Left lung (tissue), 10 donors: Measurements from ENCODE around the gene MAP3K13. TPM values are rescaled to one million over a fixed set of nuclear protein-coding genes. Genes with fewer than 3 reads are reported as not detected.

ENCODE experiments used
- ATAC-seq: fragments of 200-7000 bp; cut with Tn5 transposase; one replicate; pipeline ENCODE4 v1.9.1; 2020; ENCODE audit warnings: moderate library complexity
- DNase-seq, 4 donors: peaks; one replicate each; pipeline ENCODE4 v3.0.0-alpha.2; 2013 to 2020
- H3K27ac ChIP-seq, 2 donors: fragments of 200-600 bp; sonication (generic) in 1 of 2; one replicate each; pipeline versions ENCODE4 v1.5.0 to v1.8.0; 2020 to 2021
- H3K27me3 ChIP-seq, 2 donors: fragments of 200-600 bp; sonication (generic) in 1 of 2; one replicate each; pipeline versions ENCODE4 v1.5.0 to v1.8.0; 2020 to 2021
- H3K36me3 ChIP-seq, 2 donors: fragments of 200-600 bp; sonication (generic) in 1 of 2; one replicate each; pipeline versions ENCODE4 v1.5.0 to v1.8.0; 2020 to 2021
- H3K4me1 ChIP-seq, 2 donors: fragments of 200-600 bp; one replicate each; pipeline ENCODE4 v1.8.0; 2021
- H3K4me3 ChIP-seq, 2 donors: fragments of 200-600 bp; sonication (generic) in 1 of 2; one replicate each; pipeline versions ENCODE4 v1.5.0 to v1.8.0; 2020 to 2021; ENCODE audit warnings: mild to moderate bottlenecking in 1 of 2
- H3K9me3 ChIP-seq, 2 donors: fragments of 200-600 bp; sonication (generic) in 1 of 2; one replicate each; pipeline versions ENCODE4 v1.5.0 to v1.8.0; 2020 to 2021
- intact Hi-C, 2 donors: fragments of 100-400 bp; cut with DNase I; formaldehyde crosslinking; loops; one replicate each; pipeline versions ENCODE4 v1.11.2 to v1.14.2; 2022
- polyA plus RNA-seq, 6 donors: library from polyadenylated mRNA; unstranded; fragments of 120-200 nt; gene quantifications; one replicate each; pipeline ENCODE4 v1.2.1, GENCODE V29; 2013; ENCODE audit not compliant: insufficient read length in 6 of 6
- total RNA-seq, 2 donors: library from RNA; stranded (reverse); fragmentation: NEBNext Ultra II Directional; extraction: Animal tissue kit (Norgen Biotek cat#: 25700); gene quantifications; one replicate each; pipeline ENCODE4 v1.2.1, GENCODE V29; 2021
- TF ChIP-seq, protein P1 (sequence below), 2 donors: fragments of 200-600 bp; sonication (generic) in 1 of 2; IDR thresholded peaks; one replicate each; pipeline versions ENCODE4 v1.5.0 to v1.8.0; 2021; ENCODE audit warnings: antibody characterized with exemption in 2 of 2
- donor health status: DM: no; HTN: yes; CAD: no.
- donor health status: DM: no; HTN: no; CAD: no.

The MAP3K13 gene
- total and polyA plus RNA-seq, 8 donors = 34.5 to 48.0 (median 44.2) TPM

DNA sequence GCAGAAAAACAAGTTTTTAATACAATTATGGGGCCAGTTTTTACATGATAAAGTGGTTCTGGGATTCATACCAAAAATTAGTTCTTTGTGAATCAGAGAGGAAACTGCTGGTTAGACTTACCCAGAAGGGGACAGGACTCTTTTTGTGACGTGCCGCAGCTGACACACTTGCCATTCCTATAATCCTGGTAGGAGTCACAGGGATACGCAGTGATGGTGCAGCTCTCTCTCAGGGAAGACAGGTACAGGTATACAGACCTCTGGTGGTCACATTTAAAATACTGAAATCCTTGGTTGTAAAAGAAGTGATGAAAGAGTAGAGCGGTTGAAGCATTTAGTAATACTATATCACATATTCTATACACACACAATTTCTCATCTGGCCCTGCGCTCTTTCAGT is 156.1 kb downstream of the MAP3K13 start:
- intact Hi-C loops = no loop called here
- ATAC-seq (no peak), DNase-seq (no peak)
- Histone ChIP-seq H3K4me1 (no peaks in the 10 kb centered on the region), H3K4me3 (no peak overlapping the region), H3K27me3 (no peaks in the 10 kb centered on the region), H3K27ac (no peak overlapping the region), H3K9me3 (no peaks in the 10 kb centered on the region), H3K36me3 (peaks cover 0 to 3% of the 10 kb centered on the region in 2 donors)
- TF ChIP-seq, protein P1, sequence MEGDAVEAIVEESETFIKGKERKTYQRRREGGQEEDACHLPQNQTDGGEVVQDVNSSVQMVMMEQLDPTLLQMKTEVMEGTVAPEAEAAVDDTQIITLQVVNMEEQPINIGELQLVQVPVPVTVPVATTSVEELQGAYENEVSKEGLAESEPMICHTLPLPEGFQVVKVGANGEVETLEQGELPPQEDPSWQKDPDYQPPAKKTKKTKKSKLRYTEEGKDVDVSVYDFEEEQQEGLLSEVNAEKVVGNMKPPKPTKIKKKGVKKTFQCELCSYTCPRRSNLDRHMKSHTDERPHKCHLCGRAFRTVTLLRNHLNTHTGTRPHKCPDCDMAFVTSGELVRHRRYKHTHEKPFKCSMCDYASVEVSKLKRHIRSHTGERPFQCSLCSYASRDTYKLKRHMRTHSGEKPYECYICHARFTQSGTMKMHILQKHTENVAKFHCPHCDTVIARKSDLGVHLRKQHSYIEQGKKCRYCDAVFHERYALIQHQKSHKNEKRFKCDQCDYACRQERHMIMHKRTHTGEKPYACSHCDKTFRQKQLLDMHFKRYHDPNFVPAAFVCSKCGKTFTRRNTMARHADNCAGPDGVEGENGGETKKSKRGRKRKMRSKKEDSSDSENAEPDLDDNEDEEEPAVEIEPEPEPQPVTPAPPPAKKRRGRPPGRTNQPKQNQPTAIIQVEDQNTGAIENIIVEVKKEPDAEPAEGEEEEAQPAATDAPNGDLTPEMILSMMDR (IDR thresholded peaks at IDR 0.05) = no peak

- Histone ChIP-seq H3K4me1 (no peaks in the 10 kb centered on the region), H3K27me3 (no peaks in the 10 kb centered on the region), H3K27ac (no peak overlapping the region), H3K9me3 (no peaks in the 10 kb centered on the region), H3K4me3 (no peak overlapping the region), H3K36me3 (no peaks in the 10 kb centered on the region)
- ATAC-seq (peak; percentile 44), DNase-seq (no peak)
- intact Hi-C loops = no loop called here
- TF ChIP-seq, protein P1 (IDR thresholded peaks at IDR 0.05) = no peak
These were observed 158.6 kb downstream of the MAP3K13 start for GRCh38 chr3:185521349-185522138.

GRCh38 chr3:185526349-185526951 is 163.5 kb downstream of the MAP3K13 start:
- intact Hi-C loops = no loop called here
- H3K9me3 ChIP-seq = no peaks in the 10 kb centered on the region
- no peak overlapping the region for H3K4me3 ChIP-seq
- H3K4me1 ChIP-seq = no peaks in the 10 kb centered on the region
- DNase-seq (no peak), ATAC-seq (no peak)
- H3K36me3 ChIP-seq = no peaks in the 10 kb centered on the region
- no peak overlapping the region for H3K27ac ChIP-seq
- TF ChIP-seq, protein P1 (IDR thresholded peaks at IDR 0.05) = no peak
- H3K27me3 ChIP-seq = no peaks in the 10 kb centered on the region

GRCh38 chr3:185527364-185527763 is 164.4 kb downstream of the MAP3K13 start:
- Histone ChIP-seq H3K4me1 (no peaks in the 10 kb centered on the region), H3K27ac (no peak overlapping the region), H3K27me3 (no peaks in the 10 kb centered on the region), H3K9me3 (no peaks in the 10 kb centered on the region), H3K4me3 (no peak overlapping the region), H3K36me3 (no peaks in the 10 kb centered on the region)
- TF ChIP-seq, protein P1 (IDR thresholded peaks at IDR 0.05) = no peak
- DNase-seq (no peak), ATAC-seq (no peak)
- intact Hi-C loops = no loop called here

GRCh38 chr3:185528532-185528931 is 165.6 kb downstream of the MAP3K13 start:
- Histone ChIP-seq H3K27me3 (no peaks in the 10 kb centered on the region), H3K4me1 (no peaks in the 10 kb centered on the region), H3K27ac (no peak overlapping the region), H3K36me3 (no peaks in the 10 kb centered on the region), H3K9me3 (no peaks in the 10 kb centered on the region), H3K4me3 (no peak overlapping the region)
- DNase-seq = no peak
- ATAC-seq = no peak
- intact Hi-C loops = no loop called here
- TF ChIP-seq, protein P1 (IDR thresholded peaks at IDR 0.05) = no peak
